NCI-H2227 (cell line): ENCODE results near the gene CDH4.

Experiments used
- DNase-seq: peaks from one replicate; lab custom pipeline; 2025; ENCODE audit not compliant: unreplicated experiment; lab: John Stamatoyannopoulos, UW

Gene CDH4

DNA sequence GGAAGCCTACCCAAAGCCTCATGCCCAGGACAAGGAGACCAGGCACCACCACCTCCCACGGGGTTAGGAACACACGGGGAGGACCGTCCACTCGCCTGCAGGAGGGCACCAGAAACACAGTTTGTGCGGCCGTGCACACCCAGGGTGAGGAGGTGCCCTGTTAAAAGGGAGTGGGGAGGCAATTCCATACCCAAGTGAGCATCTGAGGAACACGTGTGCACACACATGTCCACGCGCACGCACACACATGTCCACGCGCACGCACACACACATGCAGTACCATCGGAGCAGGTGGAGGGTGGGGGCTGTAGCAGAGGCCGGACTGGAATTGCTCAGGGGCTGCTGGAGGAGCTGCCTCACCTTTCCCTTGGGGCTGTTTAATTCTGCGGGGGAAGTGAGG is 554.3 kb downstream of the CDH4 start:
- no peak for DNase-seq

DNA sequence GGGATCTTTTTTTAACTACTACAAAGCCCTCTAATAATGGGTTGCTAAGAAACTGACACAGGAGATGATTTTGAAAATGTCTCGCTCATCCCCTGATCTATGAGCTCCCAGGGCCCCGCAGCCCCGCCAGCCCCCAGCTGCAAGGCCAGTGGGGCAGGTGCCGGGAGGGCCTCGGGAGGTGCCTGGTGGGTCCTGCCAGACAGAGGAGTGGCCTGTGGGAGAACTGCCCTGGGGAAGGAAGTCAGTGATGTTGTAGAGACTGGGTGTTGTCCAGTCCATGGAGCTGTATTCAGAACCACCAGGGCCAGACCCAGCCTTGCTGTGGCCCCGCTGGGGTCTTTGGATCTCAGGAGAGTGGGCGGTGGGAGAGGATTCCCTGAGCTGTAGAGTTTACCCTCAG is 554.9 kb downstream of the CDH4 start:
- no peak for DNase-seq

DNA sequence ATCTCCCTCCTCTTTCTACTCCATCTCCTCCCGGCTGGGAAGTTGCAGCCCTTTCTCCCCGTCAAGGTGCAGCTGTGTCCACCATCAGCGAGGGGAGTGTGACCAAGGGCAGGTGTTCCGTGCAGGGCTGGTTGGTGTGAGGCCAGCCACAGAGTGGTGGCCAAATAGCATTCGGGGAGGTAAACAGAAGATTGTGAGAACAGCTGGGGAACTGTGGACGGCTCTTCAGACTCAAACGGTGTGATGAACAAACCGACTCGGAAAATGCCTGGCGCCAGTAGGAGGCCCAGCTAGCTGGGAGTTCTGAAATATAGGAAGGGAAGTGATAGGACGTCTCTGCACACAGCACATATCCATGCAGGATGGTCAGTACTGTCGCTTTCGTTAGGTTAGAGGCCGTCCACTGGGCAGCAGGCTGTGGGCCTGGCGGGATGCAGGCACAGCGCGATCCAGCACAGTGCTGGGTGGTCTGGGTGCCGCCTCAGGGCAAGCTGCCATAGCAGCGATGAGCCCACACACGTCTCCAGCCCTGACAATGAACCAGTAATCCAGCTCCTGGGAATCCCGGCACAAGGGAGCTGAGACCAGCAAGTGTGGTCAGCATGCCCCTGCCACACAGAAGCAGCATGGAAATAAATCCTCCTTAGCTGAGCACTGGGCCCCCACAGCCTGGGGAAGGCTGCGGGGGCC is 555.6 kb downstream of the CDH4 start:
- no peak for DNase-seq

DNA sequence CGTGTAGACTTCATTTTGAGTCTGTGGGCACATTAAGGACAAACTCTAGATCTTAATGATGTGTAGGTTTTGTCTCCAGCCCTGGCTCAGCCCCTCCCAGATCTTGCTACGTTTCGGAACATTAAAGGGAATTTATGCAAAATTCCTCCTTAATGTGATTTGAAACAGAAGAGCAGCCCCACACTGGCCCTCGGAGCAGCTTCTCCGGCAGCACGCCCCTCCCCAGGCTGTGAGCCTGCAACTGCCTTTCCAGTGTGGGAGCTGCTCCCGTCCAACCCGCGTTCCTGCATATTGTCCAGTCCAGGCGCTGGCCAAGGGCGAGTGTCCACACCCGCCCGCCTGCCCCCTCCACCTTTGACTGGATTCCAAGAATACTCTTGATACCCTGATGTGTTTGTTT is 556.4 kb downstream of the CDH4 start:
- no peak for DNase-seq

DNA sequence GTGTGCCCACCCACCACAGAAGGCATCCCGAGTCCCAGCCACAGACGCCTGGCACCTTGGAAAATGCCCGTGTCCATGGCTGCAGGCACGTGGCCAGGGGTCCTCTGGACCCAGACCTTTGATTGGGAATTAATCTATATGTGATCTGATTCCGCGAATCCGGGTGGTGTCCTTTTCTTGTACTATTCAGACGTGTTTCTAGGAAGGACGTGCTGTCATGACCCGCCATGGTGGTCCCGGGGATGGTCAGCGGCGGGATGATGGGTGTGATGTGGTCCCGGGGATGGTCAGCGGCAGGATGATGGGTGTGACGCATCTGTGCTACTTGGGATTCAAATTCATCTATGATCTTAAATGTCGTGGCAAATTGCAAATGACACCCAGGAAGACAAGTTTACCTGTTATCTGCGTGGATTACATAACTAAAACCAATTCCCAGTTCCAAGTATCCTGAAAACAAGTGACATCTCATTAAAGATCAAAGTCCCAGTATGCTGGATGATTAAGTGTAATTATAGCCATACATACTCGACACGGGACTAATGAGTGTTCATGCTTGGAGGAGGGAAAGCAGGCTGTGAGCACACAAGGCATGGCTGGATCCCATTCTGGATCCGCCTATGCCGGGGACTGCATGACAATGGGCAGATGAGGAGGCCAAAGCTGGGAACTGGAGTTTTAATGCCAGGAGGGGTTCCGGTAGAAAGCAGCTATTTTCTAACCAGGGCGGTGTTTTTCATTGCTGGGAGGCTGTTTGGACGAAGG is 557.1 kb downstream of the CDH4 start:
- DNase-seq, result no peak

DNA sequence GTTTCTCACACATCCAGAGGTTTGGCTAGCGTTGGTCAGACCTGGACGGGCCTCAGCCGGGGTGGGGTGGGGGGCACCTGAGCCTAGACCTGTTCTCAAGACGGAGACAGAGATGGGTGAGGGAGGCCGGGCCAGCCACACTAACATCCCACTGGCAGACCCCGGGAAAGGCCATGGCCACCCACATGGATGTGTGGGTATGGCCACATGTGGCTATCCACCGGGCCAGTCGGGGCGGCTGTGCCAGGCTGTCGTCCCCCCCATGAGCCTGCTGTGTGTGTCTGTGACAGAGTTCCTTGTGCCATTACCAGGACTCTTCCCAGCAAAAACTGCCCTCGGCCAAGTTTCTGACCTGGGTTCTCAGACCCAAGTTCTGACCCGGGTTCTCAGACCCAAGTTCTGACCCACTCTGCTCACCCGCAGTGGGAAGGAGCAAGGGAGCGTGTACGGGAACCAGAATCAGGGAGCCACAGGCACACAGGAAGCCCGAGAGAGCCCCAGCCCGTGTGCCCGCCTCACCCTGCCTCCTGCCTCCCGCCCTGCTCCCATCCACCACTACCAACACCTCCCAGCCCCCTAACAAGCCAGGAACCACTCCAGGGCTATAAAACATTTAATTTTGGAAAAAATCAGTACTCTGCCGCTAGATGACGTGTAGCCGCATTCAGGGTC is 558.1 kb downstream of the CDH4 start:
- no peak for DNase-seq

DNA sequence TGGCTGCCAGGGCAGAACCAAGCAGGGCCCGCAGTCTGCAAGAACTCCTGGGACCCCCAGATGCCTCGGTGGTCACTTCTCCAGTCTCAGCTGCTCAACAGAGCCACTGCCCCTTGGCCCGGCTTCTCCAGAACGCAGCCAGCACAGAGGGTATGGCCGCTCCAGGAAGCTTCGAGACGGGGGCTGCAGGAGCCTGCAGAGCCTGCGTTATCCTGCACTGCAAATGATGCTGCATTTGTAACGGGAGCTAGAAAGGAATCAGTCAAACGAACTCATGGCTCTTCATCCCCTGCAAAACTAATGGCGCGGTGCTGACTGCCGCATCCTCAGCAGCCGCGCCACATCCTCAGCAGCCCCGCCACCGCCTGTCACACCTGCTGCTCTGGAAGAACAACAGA is 558.7 kb downstream of the CDH4 start:
- DNase-seq, result peak; percentile 7

DNA sequence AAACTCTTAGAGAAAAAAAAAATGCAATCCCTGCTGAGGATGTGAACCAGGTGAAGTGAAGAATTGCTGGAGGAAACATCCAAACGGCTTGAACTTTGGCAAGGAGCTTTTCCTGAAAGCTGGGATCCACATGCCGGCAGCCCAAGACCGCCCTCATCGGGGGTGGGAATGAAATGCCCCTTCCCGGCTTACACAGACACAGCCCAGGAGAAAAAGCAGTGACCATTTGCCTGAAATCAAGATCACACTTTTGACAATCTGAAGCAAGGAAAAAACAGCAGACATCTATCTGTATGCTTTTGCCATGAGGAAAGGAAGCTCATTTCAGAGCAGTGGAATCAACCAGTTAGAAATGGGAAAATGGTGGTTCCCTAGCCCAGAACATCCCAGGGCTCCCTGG is 559.1 kb downstream of the CDH4 start:
- DNase-seq, result no peak

DNA sequence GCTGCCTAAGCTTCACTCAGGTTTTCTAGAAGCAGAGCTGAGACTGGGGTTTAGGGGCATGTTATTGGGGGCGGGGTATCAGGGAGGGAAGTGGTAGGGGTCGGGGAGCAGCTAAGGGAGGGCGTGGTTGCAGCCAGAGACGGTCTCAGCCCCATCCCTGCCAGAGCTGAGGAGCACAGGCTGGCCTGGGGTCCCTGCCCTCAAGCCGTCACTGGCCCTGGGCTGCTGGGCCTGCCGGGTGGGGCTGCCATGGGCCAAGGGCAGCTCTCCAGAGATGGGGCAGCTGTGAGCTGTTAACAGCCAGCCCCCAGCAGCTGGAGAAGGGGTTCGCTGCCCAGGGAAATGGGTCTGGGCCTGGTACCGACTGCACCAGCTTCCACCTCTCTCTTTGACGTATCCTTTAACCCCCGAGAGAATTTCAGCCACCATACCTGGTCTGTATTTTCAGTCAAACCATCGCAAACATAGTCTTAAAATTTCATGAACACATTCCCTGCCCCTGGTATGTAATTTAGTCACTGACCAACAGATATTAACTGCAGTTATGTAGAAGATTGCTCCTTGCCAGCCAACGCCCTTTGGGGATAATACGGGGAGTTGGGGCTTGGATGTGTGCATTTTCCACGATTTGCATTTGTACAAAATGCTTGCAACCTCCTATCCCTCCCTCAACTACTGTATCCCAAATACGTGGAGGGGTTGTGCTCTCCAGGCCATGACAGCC is 560.2 kb downstream of the CDH4 start:
- DNase-seq, result no peak

DNA sequence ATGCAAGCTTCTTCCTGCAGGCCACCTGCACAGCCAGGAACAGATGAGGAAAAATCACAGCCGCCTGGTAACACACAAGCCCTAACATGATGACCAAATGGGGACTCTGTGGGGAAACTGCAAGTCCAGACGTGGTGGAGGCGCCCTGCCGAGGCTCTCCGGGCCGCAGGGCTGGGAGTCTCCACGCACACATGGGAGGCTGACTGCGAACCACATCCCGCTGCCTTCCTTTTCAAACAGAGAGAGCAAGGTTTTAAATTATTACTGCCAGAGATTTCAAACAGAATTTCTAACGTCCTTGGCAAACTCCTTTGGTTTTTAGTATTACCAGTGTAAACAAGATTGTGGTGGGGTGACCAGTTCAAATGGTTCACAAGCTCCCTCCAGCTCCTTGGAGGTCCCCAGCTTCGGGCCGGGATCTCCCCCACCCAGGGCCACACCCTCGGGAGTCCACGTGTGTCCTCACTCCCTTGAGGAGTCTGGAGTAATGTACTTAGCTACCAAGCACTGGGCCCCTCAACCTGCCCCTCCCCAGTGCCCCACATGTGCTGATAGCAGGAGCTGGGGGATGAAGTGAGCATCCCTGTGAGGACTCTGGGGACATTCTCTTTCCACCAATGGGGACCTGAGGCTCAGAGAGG is 560.9 kb downstream of the CDH4 start:
- no peak for DNase-seq

DNA sequence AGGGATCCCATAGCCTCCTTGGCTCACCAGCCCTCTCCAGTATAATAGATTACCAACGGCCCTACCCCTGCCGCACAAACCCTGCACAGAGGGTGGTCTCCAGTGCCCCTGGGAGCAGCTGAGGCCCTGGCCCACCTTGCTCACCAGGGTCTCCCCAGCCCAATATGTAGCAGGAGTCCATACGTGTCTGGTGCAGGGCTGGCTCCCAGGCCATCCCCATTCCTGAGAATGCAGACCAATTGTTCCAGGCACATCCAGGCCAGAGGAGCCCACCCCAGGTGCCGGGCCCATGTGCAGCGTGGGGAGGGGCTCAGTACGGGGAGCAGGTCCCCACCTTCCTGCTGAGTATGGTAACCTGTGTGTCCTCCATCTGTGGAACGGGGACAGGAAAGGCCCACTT is 561.7 kb downstream of the CDH4 start:
- DNase-seq, result no peak

DNA sequence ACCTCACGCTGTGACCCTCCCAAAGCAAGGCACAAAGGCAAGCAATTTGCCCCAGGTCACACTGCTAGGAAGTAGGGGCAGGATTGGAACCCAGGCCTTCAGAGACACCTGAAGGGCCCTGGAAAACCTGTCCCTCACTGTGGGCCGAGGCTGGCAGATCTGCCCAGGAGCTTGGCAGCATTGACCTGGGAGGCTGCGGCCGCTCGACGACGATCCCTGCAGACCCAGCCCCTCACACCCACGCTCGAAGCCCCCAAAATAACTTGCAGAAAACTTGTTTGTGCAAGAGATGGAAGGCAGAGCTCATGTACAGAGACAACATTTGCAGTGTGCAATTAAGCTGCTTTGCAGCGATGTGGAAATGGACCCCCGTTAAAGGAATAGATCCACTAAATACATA is 562.2 kb downstream of the CDH4 start:
- DNase-seq, result no peak

DNA sequence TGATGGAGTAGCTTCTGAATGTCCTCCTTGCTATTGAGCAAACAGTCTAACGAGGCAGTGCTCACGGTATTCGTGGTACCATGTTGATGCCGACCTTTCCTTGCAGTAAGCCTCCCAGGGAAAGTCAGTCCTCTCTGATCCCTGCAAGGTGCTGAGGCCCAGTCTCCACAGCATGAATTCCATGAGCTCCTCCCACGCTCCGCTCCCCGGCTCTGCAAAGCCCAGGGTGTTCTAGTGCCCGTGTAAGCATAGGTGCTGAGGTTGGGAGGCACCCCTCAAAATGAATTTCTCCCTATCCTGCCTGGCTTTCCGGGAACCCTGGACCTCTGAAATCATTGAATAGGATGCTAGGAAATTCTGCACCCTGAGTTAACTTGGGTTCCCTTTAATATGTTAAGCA is 562.7 kb downstream of the CDH4 start:
- DNase-seq, result no peak

DNA sequence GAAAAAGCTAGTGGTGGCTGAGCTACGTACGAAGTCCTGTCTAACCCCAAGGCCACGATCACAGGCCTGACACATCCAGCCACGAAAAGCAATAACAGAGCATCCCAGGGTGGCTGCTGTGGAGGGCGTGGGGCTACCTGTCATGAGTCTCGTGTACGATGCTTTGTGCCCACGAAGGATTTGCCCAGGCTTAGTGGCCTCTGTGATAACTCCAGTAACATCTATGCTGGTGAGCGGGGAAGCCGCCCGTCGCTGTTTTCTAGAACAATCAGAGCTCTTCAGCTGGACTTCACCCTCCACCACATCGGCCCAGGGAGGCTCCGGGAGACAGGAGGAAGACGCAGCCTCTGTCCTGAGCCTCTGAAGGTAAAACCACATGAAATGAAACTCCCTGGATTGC is 563.1 kb downstream of the CDH4 start:
- no peak for DNase-seq

DNA sequence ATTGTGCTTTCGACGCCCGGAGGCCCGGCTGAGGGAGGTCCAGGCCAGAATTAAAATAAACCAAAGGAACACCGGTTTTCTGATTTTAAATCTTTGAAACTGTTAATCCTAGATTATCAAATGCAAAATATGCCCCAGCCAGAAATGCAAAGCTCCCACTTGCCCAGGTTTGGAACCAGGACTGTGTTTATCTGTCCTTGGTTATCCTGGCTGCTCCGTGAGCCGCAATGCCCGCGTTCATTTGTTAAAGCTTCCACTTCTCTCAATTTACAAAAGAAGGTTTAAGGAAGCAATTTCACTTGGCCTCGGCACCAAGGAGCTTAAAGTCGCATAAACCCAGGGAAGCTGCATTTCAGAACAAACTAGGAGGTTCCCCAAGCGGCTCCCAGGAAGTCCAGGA is 563.6 kb downstream of the CDH4 start:
- no peak for DNase-seq

DNA sequence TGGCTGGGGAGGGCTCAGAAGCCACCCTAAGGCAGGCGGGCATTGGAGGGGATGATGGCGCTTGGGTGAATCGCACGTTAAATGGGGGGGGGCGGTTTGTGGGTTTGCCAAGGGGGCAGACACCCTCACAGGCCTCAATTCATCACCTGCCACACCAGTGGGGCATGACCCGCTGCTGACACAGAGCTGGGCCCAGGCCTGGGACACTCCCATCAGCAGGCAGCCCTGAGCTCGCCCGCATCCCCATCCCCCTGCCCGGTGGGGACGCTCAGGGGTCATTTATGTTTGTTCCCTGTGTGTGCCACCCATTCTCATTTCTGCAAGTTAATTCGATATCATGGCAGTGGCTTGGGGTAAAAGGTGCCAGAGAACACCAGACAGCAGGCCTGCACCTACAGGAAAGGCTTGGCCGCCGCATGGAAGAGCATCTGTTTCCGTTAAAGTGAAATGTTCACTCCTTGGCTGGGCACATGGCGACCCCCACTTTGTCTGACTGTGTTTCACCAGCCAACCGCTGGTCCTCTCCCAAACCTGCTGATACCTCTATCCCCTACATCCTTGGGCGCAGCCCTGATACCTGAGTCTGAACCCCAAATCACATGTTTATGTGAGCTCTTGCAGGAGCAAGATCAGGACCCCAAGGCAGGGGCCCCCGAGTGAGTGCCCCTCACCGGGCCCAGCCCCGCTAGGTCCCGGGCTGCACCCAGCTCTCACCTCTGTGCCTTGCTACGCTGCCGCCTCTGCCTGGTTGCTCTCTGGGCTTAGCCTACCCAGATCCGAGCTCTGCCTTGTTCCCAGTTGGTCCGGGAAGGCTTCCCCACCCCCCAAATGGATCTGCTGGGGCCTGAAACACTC is 564.8 kb downstream of the CDH4 start:
- DNase-seq, result no peak

DNA sequence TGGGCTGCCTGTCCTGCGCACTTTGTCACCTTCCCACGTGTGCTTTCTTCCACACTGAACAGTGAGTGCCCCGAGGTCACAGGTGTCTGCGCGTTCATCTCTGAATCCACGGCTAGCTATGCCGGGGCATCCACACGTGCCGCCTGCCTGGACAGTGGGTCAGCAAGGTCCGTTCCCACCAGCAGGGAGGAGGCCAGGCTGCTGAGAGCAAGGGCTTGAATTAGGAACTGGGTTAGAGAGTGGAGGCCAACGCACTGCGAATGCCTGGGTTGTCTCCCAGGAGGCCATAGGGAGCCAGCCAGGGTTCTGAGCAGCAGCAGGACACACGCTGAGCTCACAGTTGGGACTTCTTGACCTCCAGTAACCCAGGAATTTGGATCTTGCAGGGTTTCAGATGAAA is 565.5 kb downstream of the CDH4 start:
- no peak for DNase-seq

DNA sequence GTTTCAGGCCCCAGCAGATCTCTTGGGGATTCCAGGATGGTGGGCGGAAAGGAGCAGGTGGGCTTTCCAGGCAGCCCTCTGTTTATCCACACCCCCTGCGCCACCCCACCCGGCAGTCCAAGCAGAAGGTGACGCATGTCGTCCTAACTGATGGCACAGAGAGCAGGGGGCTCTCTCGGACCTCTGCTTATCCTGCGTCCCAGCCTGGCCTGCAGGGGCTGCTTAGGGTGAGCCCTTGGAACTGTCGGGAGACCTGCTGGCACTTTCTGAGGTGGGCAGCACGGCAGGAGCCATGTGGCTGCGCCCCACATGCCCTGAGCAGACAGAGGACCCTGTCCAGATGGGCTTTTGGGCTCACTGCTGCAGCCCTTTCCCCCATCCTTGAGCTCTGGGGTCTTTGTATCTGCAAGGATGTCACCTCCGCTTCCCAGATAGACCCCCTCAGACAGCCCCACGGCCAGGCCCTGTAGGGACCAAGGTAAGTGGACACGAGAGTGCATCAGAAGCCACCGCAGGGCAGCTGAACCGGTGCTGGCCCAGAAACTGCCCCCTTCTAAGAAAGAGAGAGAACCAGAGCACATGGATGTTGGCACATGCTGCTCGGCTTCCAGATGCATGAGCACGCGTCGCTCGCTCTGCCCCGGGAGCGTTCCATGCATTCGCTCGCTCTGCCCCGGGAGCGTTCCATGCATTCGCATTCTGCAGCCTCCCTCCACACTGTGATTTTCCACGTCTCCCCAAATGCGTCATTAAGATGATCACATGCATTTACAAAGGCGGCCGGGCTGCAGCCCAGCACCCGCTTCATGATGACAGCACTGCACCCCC is 566.9 kb downstream of the CDH4 start:
- DNase-seq, result no peak

DNA sequence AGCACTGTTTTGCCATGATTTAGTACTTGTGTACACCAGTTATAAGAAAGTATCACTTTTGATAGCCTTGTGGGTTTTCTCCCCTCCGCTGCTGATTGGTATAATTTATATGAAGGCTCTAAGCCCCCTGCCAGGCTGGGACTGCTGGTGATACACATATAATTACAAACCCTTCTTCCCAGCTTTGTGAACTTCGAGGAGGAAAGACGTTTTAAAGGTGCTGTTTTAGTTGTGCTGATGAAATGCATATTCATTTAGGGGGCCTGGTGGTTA is 567.4 kb downstream of the CDH4 start:
- peak; percentile 57 for DNase-seq
